HUDEP-2 (cell line): ENCODE measurements around the gene SOWAHA.
A peak's percentile ranks its signal among the peaks of the same experiment; 100 is the strongest.

Experiments used
- DNase-seq, 76 experiments: peaks; one replicate each; lab custom pipeline; 2025; ENCODE audit not compliant: unreplicated experiment in 76 of 76; lab: John Stamatoyannopoulos, UW

SOWAHA gene

GRCh38 chr5:132825033-132825833, 12.1 kb downstream of the SOWAHA start:
- DNase-seq, result no peak

- DNase-seq, result no peak
Observed at GRCh38 chr5:132825834-132826391, 12.8 kb downstream of the SOWAHA start.

GRCh38 chr5:132826424-132827082, 13.5 kb downstream of the SOWAHA start:
- no peak for DNase-seq

- no peak for DNase-seq
Observed at GRCh38 chr5:132827943-132828673, 15.0 kb downstream of the SOWAHA start.

- no peak for DNase-seq
Observed at GRCh38 chr5:132828846-132829494, 15.9 kb downstream of the SOWAHA start.

- peak in 54 of 76 experiments; percentile 5 to 67 (median 46) for DNase-seq
Observed at GRCh38 chr5:132829742-132830435, 16.8 kb downstream of the SOWAHA start.

GRCh38 chr5:132830436-132831094, 17.5 kb downstream of the SOWAHA start, which contains the start of gene SHROOM1:
TSS of gene SHROOM1 (minus strand) at chr5:132830647. CDS start at chr5:132826140, 4,507 bp downstream.
- DNase-seq, result peak in 11 of 76 experiments; percentile 3 to 48 (median 19)

GRCh38 chr5:132831095-132831860, 18.2 kb downstream of the SOWAHA start:
- no peak for DNase-seq

GRCh38 chr5:132832612-132833011, 19.5 kb downstream of the SOWAHA start:
- no peak for DNase-seq

- DNase-seq, result no peak
Observed at GRCh38 chr5:132834057-132834456, 21.0 kb downstream of the SOWAHA start.

- DNase-seq, result no peak
Observed at GRCh38 chr5:132836852-132837251, 23.8 kb downstream of the SOWAHA start.

- no peak for DNase-seq
Observed at GRCh38 chr5:132837868-132838267, 24.8 kb downstream of the SOWAHA start.

GRCh38 chr5:132838516-132839282, 25.6 kb downstream of the SOWAHA start:
- no peak for DNase-seq

- DNase-seq, result no peak
Observed at GRCh38 chr5:132839426-132840301, 26.6 kb downstream of the SOWAHA start.

GRCh38 chr5:132840313-132840712, 27.2 kb downstream of the SOWAHA start:
- DNase-seq, result no peak

GRCh38 chr5:132840896-132841295, 27.8 kb downstream of the SOWAHA start:
- no peak for DNase-seq

- no peak for DNase-seq
Observed at GRCh38 chr5:132841305-132841704, 28.2 kb downstream of the SOWAHA start.
